GM19043 (cell line): ENCODE measurements around the gene USP40.
"Not testable (repeated sequence)": the region's sequence is repeated elsewhere in the genome, so short reads cannot be mapped to it uniquely, and the experiment has no call there.

ENCODE experiments used
- ATAC-seq: cut with Tn5 transposase; IDR thresholded peaks from one replicate; pipeline ENCODE4 v1.9.1; 2021; ENCODE audit warnings: low read depth; ENCODE audit not compliant: unreplicated experiment

Gene USP40

GRCh38 chr2:233566141-233566956, at the start of gene USP40:
Gene USP40, minus strand, starts transcription at chr2:233566782. Its CDS starts 1,228 bp downstream, at chr2:233565554.
- ATAC-seq, result peak; percentile 79

- ATAC-seq, result no peak
Observed at GRCh38 chr2:233611284-233611683, 44.7 kb upstream of the USP40 start.

- no peak for ATAC-seq
Observed at GRCh38 chr2:233605680-233606079, 39.1 kb upstream of the USP40 start.

DNA sequence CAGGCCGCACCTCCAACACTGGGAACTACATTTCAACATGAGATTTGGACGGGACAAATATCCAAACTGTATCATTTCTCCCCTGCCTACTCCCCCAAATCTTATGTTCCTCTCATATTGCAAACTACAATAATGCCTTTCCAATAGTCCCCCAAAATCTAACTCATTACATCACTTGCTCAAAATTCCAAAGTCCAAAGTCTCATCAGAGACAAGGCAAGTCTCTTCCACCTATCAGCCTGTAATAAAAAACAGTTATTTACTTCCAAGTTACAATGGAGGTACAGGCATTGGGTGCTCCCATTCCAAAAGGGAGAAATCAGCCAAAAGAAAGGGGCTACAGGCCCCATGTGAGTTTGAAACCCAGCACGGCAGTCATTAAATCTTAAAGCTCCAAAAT, 38.2 kb upstream of the USP40 start:
- ATAC-seq, result no peak

- no peak for ATAC-seq
Observed at GRCh38 chr2:233603520-233603919, 36.9 kb upstream of the USP40 start.

GRCh38 chr2:233602076-233602475, 35.5 kb upstream of the USP40 start:
- ATAC-seq, result no peak

DNA sequence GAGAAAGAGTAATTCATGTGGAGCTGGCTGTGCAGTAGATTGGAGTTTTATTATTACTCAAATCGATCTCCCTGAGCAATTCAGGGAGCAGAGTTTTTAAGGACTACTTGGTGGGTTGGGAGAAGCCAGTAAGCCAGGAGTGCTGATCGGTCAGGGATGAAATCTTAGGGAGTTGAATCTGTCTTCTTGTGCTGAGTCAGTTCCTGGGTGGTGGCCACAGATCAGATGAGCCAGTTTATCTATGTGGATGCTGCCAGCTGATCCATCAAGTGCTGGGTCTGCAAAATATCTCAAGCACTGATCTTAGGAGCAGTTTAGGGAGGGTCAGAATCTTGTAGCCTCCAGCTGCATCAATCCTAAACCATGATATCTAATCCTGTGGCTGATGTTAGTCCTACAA, 33.8 kb upstream of the USP40 start:
- no peak for ATAC-seq

DNA sequence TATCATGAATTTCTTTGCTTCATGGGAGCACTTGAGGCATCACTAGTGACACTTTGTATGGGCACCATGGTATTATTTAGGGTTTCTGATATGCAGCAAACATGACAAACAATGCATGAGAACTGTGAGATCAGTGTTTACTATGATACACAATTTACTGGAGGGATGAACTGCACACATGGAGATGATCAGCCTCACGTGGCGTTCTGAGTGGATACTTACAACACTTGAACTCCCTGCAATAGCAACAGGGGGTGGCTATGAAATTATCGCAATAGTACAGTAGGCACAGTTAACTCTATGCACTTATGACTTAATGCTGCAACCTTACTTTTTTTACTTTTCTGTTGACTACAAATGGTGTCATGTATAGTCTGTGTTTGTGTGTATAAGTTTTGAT, 32.4 kb upstream of the USP40 start:
- ATAC-seq, result no peak

- ATAC-seq, result no peak
Observed at GRCh38 chr2:233597522-233597921, 30.9 kb upstream of the USP40 start.

- no peak for ATAC-seq
Observed at GRCh38 chr2:233593201-233593600, 26.6 kb upstream of the USP40 start.

DNA sequence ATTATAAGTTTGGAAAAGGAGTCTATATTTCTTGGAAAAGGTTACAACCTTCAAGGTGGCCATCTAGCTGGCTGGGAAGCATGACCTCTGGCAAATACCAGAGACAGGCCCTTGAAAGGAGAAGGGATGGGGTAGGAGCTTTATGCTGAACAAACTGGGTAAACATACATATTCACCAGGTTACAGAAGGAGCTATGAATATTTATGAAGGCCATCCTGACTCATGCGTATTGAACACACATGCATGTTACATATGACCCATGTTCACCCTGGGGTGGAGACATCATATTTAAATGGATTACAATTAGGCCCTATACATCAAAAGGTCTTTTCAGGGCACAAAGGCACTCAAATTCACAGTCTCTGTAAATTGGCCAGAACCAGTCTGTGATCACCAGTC, 26.1 kb upstream of the USP40 start:
- ATAC-seq, result not testable (repeated sequence)

GRCh38 chr2:233588400-233588799, 21.8 kb upstream of the USP40 start:
- no peak for ATAC-seq

DNA sequence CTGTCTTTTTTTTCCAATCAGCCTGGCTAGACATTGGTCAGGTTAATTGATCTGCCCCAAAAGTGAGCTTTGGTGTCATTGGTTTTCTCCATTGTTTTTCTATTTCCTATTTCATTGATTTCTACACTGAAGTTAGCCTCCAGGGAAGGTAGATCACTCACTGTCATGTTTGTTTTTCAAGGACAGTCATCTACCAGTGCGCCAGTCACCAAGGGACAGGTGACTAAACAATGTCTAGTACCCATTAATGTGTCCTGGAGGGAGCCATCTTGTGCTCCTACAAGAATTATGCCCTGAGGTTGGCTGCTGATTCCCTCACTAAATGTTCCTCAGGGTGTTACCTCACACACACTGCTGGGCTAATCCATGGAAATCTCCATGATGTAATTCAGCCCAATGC, 17.6 kb upstream of the USP40 start:
- ATAC-seq, result no peak

GRCh38 chr2:233583217-233583965, 16.8 kb upstream of the USP40 start:
- not testable (repeated sequence) for ATAC-seq

DNA sequence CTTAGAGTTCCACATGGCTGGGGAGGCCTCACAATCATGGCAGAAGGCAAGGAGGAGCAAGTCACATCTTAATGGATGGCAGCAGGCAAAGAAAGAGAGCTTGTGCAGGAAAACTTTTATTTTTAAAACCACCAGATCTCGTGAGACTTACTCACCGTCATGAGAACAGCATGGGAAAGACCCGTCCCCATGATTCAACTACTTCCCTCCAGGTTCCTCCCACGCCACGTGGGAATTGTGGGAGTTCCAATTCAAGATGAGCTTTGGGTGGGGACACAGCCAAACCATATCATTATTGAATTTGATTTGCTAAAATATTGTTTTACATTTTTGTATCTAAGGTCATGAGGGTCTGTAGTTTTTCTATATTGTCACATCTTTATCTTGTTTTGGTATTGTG, 10.8 kb upstream of the USP40 start:
- not testable (repeated sequence) for ATAC-seq

DNA sequence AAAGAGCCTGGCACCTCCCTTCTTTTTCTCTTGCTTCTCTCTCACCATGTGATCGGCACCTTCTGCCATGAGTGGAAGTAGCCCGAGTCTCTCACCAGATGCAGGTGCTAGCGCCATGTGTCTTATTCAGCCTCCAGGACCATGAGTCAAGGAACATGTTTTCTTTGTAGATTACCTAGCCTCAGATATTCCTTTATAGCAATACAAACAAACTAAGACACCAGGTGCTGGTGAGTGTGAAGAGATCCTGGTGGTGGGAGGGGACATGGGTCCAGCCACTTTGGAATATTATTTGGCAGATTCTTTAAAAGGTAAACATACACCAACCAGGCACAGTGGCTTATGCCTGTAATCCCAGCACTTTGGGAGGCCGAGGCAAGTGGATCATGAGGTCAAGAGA, 5.9 kb upstream of the USP40 start:
- no peak for ATAC-seq

DNA sequence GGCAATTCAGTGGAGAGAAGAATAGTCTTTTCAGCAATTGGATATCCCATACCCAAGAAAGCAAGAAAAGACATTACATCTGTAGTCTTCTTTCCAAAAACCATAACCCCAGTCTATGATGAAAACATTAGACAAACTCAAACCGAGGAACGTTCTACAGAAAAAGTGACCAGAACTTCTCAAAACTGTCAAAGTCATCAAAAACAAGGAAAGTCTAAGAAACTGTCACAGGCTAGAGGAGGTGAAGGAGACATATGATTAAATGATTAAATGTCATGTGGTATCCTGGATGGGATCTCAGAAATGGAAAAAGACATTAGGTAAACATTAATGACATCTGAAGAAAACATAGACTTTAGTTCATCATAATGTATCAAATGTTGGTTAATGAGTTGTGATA, 4.9 kb upstream of the USP40 start:
- ATAC-seq, result no peak

DNA sequence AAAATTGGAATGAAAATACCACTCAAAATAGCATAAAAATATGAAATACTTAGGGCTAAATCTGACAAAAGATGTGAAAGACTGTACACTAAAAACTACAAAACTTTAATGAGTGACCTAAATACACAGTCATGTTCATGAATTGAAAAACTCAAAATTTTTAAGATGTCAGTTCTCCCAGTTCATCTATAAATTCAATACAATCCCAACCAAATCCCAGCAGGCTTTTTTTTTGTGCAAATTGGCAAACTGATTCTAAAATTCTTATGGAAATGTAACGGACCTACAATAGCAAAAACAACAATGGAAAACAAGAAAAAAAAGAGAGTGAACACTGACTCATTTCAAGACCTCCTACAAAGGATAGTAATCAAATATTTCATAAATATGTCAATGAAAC, 4.4 kb upstream of the USP40 start:
- no peak for ATAC-seq

GRCh38 chr2:233565685-233566140, 869 bp downstream of the USP40 start:
- ATAC-seq, result no peak

DNA sequence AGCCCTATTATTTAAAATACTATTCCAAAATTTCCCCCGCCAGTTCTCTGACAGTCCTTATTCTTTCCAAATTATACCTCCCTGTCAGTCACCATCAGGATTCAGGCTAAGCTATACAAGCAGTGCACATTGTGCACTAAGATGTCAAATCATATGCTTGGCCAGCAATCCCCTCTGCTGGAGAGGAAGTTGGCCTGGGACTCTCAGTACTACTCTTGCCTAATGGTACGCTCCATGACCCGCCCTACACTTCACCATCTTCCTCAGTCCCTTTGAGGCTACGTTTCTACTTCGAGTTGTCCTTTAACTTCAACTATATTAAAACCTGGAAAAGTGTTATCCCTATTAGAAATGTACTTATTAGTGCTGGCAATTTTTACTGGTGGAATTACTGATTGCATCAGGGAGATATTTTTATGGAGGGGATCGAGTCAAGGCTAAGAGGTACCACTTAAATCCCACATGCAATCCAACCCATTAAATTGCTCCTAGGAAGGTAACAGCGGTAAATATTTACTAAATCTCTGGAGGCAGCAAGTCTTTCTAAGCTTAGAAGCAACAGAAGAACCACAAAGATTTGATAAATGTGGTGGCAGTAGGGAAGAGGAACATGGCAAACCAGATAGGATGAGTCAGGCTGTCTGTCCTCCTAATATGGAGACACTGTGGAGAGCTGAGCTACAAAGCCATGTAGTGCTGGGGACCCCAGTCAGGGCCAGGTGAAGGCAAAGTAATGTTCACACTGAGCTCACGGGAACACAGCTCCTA, 2.7 kb downstream of the USP40 start:
- ATAC-seq, result no peak
